Astrocyte (in vitro differentiated cells and primary cell): ENCODE results near the gene MAB21L1.

Experiments used
- EZH2 ChIP-seq: IDR thresholded peaks from 2 replicates; pipeline ENCODE4 v1.6.1; 2012; ENCODE audit warnings: mild to moderate bottlenecking, low read length, inconsistent platforms; ENCODE audit not compliant: insufficient read depth
- TF ChIP-seq, protein P1 (sequence below): IDR thresholded peaks from 2 replicates; pipeline ENCODE4 v1.5.1; 2011; ENCODE audit warnings: low read depth, mild to moderate bottlenecking, inconsistent platforms, low read length, moderate library complexity; ENCODE audit not compliant: insufficient read depth

DNA sequence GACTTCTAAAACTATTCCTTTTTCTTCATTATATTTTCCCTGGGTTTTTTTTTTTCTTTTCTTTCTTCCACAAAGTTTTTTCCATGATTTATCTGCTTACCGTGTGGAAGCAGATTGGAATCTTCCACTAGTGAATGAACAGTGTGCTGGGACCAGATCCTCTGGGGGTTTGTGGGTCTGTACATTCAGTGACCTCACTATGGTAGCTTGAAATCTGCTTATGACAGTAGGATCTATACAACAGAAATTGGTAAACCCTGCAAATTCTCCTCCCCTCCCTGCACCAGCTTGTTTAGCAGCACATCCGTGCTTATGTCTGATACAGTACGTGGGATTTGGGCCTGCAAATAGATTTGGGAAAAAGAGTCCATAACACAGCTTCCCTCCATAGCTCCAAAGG, 26.0 kb upstream of the MAB21L1 start:
- TF ChIP-seq, protein P1, sequence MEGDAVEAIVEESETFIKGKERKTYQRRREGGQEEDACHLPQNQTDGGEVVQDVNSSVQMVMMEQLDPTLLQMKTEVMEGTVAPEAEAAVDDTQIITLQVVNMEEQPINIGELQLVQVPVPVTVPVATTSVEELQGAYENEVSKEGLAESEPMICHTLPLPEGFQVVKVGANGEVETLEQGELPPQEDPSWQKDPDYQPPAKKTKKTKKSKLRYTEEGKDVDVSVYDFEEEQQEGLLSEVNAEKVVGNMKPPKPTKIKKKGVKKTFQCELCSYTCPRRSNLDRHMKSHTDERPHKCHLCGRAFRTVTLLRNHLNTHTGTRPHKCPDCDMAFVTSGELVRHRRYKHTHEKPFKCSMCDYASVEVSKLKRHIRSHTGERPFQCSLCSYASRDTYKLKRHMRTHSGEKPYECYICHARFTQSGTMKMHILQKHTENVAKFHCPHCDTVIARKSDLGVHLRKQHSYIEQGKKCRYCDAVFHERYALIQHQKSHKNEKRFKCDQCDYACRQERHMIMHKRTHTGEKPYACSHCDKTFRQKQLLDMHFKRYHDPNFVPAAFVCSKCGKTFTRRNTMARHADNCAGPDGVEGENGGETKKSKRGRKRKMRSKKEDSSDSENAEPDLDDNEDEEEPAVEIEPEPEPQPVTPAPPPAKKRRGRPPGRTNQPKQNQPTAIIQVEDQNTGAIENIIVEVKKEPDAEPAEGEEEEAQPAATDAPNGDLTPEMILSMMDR = no peak
- TF ChIP-seq EZH2 = no peak
